ENCODE measurements around the gene EPB41L5. TPM values are rescaled to one million over a fixed set of nuclear protein-coding genes. Genes with fewer than 3 reads are reported as not detected.

The EPB41L5 gene
- total RNA-seq, 2 donors from 2014 or later: 44.9 to 51.0 TPM

GRCh38 chr2:120108049-120108448 lies 95.2 kb downstream of the EPB41L5 start:
- peaks cover 7% of the 10 kb centered on the region for H3K4me1 ChIP-seq (ENCODE audit: control insufficient read depth, insufficient read depth, low read length)
- H3K27ac Mint-ChIP-seq: no peak overlapping the region
- H3K4me1 Mint-ChIP-seq: peaks cover 19% of the 10 kb centered on the region
- no peaks in the 10 kb centered on the region for H3K9me3 Mint-ChIP-seq
- no peaks in the 10 kb centered on the region for H3K9me3 ChIP-seq (ENCODE audit: control insufficient read depth, low read length)
- peaks cover 54% of the 10 kb centered on the region for H3K36me3 ChIP-seq (ENCODE audit: control insufficient read depth, insufficient read depth, low read length)
- peaks cover 21% of the 10 kb centered on the region for H3K36me3 Mint-ChIP-seq (ENCODE audit: low read depth)
- no peaks in the 10 kb centered on the region for H3K27me3 ChIP-seq (ENCODE audit: control insufficient read depth, insufficient read depth, low read length, poor library complexity, severe bottlenecking)
- H3K4me3 Mint-ChIP-seq: no peak overlapping the region
- H3K27ac ChIP-seq (ENCODE audit: low read depth, low read length): no peak overlapping the region
- no peak overlapping the region for H3K4me3 ChIP-seq (ENCODE audit: low read length)
- no peak overlapping the region for H3K9ac ChIP-seq (ENCODE audit: extremely low read depth, low read length, poor library complexity, severe bottlenecking)
- no peak for TF ChIP-seq CTCF (conservative IDR thresholded peaks at IDR 0.05)
- no peaks in the 10 kb centered on the region for H3K27me3 Mint-ChIP-seq (ENCODE audit: insufficient read depth)
- DNase-seq: no peak

- Histone ChIP-seq H3K4me3 (ENCODE audit: low read length) (peak overlapping the region; percentile 22), H3K27me3 (ENCODE audit: control insufficient read depth, insufficient read depth, low read length, poor library complexity, severe bottlenecking) (no peaks in the 10 kb centered on the region), H3K36me3 (ENCODE audit: control insufficient read depth, insufficient read depth, low read length) (peaks cover 55% of the 10 kb centered on the region), H3K9ac (ENCODE audit: extremely low read depth, low read length, poor library complexity, severe bottlenecking) (no peak overlapping the region), H3K27ac (ENCODE audit: low read depth, low read length) (no peak overlapping the region), H3K4me1 (ENCODE audit: control insufficient read depth, insufficient read depth, low read length) (peaks cover 7% of the 10 kb centered on the region), H3K9me3 (ENCODE audit: control insufficient read depth, low read length) (no peaks in the 10 kb centered on the region)
- Mint-ChIP-seq H3K36me3 (ENCODE audit: low read depth) (peaks cover 20% of the 10 kb centered on the region), H3K4me1 (peaks cover 19% of the 10 kb centered on the region), H3K9me3 (no peaks in the 10 kb centered on the region), H3K27me3 (ENCODE audit: insufficient read depth) (no peaks in the 10 kb centered on the region), H3K27ac (no peak overlapping the region), H3K4me3 (no peak overlapping the region)
- no peak for TF ChIP-seq CTCF (conservative IDR thresholded peaks at IDR 0.05)
- WGBS, 2 experiments (ENCODE audit: insufficient coverage in 1 of 2, insufficient read length in 1 of 2): 100% methylated on average over 1 of the region's 1 CpG
- DNase-seq: no peak
Measured at GRCh38 chr2:120108749-120109148, 95.9 kb downstream of the EPB41L5 start.

- Histone ChIP-seq H3K4me3 (ENCODE audit: low read length) (peak overlapping the region; percentile 22), H3K9ac (ENCODE audit: extremely low read depth, low read length, poor library complexity, severe bottlenecking) (no peak overlapping the region), H3K36me3 (ENCODE audit: control insufficient read depth, insufficient read depth, low read length) (peaks cover 54% of the 10 kb centered on the region), H3K27ac (ENCODE audit: low read depth, low read length) (no peak overlapping the region), H3K27me3 (ENCODE audit: control insufficient read depth, insufficient read depth, low read length, poor library complexity, severe bottlenecking) (no peaks in the 10 kb centered on the region), H3K9me3 (ENCODE audit: control insufficient read depth, low read length) (no peaks in the 10 kb centered on the region), H3K4me1 (ENCODE audit: control insufficient read depth, insufficient read depth, low read length) (peaks cover 7% of the 10 kb centered on the region)
- peaks cover 13% of the 10 kb centered on the region for H3K36me3 Mint-ChIP-seq (ENCODE audit: low read depth)
- DNase-seq: no peak
- no peak overlapping the region for H3K27ac Mint-ChIP-seq
- H3K27me3 Mint-ChIP-seq (ENCODE audit: insufficient read depth): no peaks in the 10 kb centered on the region
- peaks cover 19% of the 10 kb centered on the region for H3K4me1 Mint-ChIP-seq
- no peak overlapping the region for H3K4me3 Mint-ChIP-seq
- no peaks in the 10 kb centered on the region for H3K9me3 Mint-ChIP-seq
- WGBS, 2 experiments (ENCODE audit: insufficient coverage in 1 of 2, insufficient read length in 1 of 2): 79 to 90% methylated on average over 2 to 3 of the region's 3 CpGs
- no peak for TF ChIP-seq CTCF (conservative IDR thresholded peaks at IDR 0.05)
Measured at GRCh38 chr2:120109186-120110061, 96.5 kb downstream of the EPB41L5 start.

Measured in endodermal cell (in vitro differentiated cells).